DMS 273 (cell line): ENCODE measurements around the gene RASSF7.
"Not testable (repeated sequence)": the region's sequence is repeated elsewhere in the genome, so short reads cannot be mapped to it uniquely, and the experiment has no call there.

Experiments used
- DNase-seq: peaks from one replicate; lab custom pipeline; 2025; ENCODE audit not compliant: unreplicated experiment; lab: John Stamatoyannopoulos, UW

The RASSF7 gene

DNA sequence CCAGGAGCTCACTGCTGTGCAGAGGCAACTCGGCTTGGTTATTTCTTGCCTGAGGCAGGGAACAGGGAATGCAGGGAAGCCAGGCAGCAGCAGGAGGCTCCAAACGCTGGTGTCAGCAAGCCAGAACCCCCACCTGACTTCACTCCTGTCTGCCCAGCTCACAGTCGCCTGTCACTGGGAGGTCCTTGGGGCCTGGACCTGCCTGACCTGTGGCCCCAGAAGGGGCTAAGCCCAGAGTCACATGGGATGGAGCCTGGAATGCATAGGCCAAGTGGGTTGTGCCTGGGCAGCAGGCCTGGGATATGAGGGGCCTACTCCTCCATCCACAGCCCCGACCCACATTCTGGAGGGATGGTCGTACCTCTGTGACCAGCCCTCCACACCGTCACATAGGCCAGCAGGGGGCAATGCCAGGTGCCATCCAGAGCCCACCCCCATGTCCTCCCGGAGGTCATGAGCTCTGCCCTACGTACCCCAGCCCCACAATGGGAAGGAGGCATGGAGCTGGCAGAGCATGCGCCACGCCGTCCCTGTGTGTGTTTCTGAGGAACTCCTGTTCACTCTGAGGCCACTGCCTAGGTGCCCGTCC, 5.2 kb downstream of the RASSF7 start:
- no peak for DNase-seq

- no peak for DNase-seq
These were observed 6.3 kb downstream of the RASSF7 start for GRCh38 chr11:567011-567628.

GRCh38 chr11:567629-568292, 7.0 kb downstream of the RASSF7 start:
- DNase-seq = no peak

GRCh38 chr11:568306-569157, 7.8 kb downstream of the RASSF7 start:
- peak; percentile 96 for DNase-seq

GRCh38 chr11:569158-569885, 8.6 kb downstream of the RASSF7 start:
- DNase-seq = no peak

GRCh38 chr11:571802-572185, 11.0 kb downstream of the RASSF7 start:
- no peak for DNase-seq

DNA sequence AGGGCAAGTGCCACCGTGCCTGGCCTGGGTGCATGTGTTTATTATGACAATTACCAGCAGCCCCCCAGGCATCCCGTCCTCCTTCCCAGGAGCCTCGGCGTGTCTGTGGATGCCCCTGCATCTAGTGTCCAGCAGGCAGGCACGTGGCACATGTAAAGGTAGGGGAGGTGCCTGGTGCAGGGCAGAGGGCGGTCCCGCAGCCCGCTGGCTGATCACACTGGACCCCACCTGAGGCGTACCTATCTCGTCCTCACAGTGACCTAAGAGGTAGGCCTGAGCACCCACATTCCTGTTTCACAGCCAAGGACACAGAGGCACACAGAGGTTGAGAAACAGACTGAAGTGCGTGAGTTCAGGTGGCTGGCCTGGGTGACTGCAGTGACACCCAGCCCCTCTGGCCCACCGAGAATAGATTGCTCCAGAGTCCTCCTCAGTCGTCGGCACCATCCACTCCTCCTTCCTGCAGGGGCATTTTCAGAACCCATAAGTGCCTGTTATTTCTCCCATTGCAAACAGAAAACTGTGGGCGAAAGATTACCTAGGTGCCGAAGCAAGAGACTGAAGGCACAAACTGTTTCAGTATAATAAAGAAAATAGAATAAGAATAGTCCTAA, 12.5 kb downstream of the RASSF7 start:
- DNase-seq = no peak

DNA sequence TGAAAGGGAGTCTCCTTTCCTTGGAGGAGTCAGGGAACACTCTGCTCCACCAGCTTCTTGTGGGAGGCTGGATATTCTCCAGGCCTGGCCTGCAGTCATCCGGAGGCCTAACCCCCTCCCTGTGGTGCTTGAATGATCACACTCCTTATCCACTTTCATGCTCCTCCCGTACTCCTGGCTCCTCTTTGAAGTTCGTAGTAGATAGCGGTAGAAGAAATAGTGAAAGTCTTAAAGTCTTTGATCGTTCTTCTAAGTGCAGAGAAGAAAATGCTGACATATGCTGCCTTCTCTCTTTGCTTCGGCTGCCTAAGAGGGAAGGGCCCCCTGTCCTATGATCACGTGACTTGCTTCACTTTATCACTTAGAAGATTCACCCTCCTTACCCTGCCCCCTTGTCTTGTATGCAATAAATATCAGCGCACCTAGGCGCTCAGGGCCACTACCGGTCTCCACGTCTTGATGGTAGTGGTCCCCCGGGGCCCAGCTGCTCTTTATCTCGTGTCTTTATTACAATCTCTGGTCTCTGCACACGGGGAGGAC, 13.3 kb downstream of the RASSF7 start:
- DNase-seq = not testable (repeated sequence)

- DNase-seq = no peak
These were observed 14.0 kb downstream of the RASSF7 start for GRCh38 chr11:574632-575312.

GRCh38 chr11:575313-575995, 14.7 kb downstream of the RASSF7 start:
- DNase-seq = peak; percentile 84

DNA sequence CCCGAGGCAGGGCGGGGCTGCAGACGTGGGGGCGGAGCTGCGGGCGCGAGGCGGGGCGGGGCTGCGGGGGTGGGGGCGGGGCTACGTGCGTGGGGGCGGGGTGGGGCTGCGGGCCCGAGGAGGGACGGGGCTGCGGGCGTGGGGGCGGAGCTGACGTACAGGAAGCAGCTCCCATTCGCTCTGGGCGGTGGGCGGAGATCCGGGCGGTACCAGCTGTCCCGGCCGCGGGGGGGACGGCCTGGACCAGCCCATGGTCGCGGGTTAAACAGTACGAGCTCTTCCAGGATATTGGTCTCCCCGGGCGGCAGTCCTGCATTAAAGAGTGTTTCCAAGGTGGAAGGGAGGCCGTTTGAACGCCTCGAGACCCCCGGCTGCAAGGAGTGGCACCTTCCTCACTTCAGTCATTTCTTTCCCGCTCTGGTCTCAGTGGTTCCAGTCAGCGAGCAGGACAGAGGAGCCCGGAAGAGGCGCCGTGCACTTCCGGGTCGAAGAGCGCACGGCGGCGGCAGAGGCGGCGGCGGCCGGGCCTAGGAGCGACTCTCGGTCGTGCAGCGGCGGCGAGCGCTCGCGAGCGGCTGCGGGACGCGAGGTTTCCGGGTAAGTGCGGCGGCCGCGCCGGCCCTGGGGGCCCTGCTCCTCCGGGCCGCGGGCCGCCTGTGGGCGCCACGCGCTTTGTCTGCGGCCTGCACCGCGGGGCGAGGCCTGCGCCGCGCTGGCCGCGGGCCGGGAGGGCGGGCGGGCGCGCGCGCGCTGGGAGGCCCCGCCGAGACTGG, 15.4 kb downstream of the RASSF7 start, which contains the start of gene PHRF1:
PHRF1 (plus strand) TSS at position 475 of the 773 bp plus-strand sequence. CDS start 5,043 bp downstream, outside the sequence.
- peak; percentile 92 for DNase-seq

GRCh38 chr11:576811-577610, 16.2 kb downstream of the RASSF7 start:
- no peak for DNase-seq

DNA sequence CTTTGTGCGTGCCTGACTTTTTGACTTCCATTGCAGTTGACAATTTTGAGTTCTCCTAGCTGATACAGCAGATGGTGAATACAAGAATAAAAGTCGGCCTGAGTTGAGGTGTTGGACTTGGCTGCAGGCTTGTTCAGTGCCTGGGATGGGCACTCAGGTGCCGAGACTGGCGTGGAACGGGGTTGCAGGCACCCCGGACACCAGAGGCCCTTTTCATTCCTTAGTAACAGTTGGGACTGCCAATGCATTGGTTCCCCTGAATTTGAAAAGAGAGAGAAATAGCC, 16.8 kb downstream of the RASSF7 start:
- no peak for DNase-seq

DNA sequence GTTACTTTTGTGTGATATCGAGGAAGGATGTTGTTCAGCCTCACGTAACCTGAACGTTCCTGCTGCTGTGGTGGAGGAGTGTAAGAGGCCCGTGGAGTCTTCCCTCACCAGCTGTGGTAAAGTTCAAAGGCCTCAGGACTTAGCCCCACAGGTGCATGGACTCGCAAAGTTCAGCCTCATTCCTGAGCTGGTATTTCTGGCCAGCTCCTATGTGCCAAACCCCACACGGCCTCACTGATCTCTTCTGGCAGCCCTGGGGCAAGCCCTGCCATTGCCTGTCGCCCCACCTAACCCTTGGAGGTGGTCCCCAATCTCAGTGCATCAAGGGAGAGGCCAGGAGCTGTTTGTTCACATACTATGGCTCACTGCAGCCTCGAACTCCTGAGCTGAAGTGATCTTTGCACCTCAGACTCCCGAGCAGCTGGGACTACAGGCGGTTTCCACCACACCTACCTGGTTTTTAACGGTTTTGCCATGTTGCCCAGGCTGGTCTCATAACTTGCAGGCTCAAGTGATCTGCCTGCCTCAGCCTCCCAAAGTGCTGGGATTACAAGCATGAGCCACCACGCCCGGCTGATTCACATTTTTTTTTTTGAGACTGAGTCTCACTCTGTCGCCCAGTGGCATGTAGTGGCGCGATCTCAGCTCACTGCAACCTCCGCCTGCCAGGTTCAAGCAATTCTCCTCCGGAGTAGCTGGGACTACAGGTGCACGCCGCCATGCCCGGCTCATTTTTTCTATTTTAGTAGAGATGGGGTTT, 17.7 kb downstream of the RASSF7 start:
- DNase-seq = no peak

GRCh38 chr11:579830-580601, 19.2 kb downstream of the RASSF7 start:
- no peak for DNase-seq

DNA sequence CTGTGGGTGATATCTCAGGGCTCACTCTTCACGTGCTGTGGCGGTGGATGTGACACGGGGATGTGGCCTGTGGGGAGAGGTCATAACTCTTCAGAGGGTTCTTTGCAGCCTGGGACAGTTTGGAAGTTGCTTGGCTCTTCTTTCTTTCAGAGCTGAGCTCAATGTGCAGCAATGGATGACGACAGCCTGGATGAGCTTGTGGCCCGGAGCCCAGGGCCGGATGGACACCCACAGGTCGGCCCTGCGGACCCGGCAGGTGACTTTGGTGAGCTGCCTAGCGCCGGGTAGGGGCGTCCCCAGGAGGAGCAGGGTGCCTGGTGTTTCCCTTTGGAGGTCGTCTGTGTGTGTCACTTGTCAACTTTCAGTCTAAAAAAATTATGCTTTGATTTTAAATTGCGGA, 20.6 kb downstream of the RASSF7 start:
- DNase-seq = no peak
